GM10266 (cell line): ENCODE results near the gene MAN1A1.

Experiments
- DNase-seq: peaks from one replicate; pipeline ENCODE4 v3.0.0; 2012; ENCODE audit errors: extremely low spot score
- CTCF ChIP-seq: IDR thresholded peaks from 2 replicates; pipeline ENCODE4 v1.5.1; 2012; ENCODE audit warnings: mild to moderate bottlenecking, low read depth; ENCODE audit not compliant: control insufficient read depth, insufficient read depth; ENCODE audit errors: missing control alignments

MAN1A1 gene

DNA sequence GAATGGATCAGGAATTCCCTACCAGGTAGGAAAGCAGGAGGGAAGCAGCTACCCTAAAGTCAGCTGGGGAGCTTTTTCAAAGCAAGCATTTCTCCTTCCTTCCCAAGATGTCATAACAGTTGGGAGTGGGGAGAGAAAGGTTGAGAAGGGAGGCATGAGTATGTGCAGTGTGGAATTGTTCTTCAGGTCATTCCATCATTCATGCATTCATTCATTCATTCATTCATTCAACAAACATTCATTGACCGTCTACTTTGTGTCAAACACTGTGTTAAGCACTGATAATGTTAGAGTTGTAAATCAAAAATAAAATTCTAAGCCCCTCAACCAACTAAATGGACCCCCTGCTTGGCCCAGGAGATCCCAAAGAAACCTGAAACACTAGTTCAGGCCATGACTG lies 221.9 kb downstream of the MAN1A1 start:
- DNase-seq, result no peak
- TF ChIP-seq CTCF, result no peak
